Mesothelial cell of epicardium (in vitro differentiated cells): ENCODE results near the gene STK33. TPM values are rescaled to one million over a fixed set of nuclear protein-coding genes. Genes with fewer than 3 reads are reported as not detected.

Experiments used
- DNase-seq, 2 experiments: peaks; one replicate each; pipeline ENCODE4 v3.0.0; 2021; ENCODE audit warnings: low spot score in 2 of 2; ENCODE audit not compliant: unreplicated experiment in 2 of 2
- H3K27ac Mint-ChIP-seq: 2 replicates; pipeline ENCODE4 v1.8.0; 2021; ENCODE audit warnings: mixed read lengths
- H3K27me3 Mint-ChIP-seq: 2 replicates; pipeline ENCODE4 v1.8.0; 2021; ENCODE audit warnings: low read depth, mixed read lengths
- H3K36me3 Mint-ChIP-seq: 2 replicates; pipeline ENCODE4 v1.8.0; 2021; ENCODE audit warnings: mixed read lengths
- H3K4me1 Mint-ChIP-seq: 2 replicates; pipeline ENCODE4 v1.8.0; 2021; ENCODE audit warnings: mixed read lengths
- H3K4me3 Mint-ChIP-seq: 2 replicates; pipeline ENCODE4 v1.8.0; 2021; ENCODE audit warnings: mild to moderate bottlenecking, moderate library complexity, mixed read lengths
- H3K9me3 Mint-ChIP-seq: 2 replicates; pipeline ENCODE4 v1.8.0; 2021; ENCODE audit warnings: mixed read lengths
- CTCF ChIP-seq: fragments of 200-600 bp; sonication (generic); IDR thresholded peaks from one replicate; pipeline ENCODE4 v1.5.0; 2021; ENCODE audit warnings: antibody characterized with exemption; ENCODE audit not compliant: unreplicated experiment
- total RNA-seq: library from RNA; stranded (reverse); gene quantifications from 3 replicates; pipeline ENCODE4 v1.2.1, GENCODE V29; 2021

Gene STK33
- total RNA-seq, 1 donor from 2014 or later: 12.2 TPM

GRCh38 chr11:8581300-8581699 is 12.7 kb downstream of the STK33 start:
- Mint-ChIP-seq H3K36me3 (peaks cover 3% of the 10 kb centered on the region), H3K4me1 (peaks cover 4% of the 10 kb centered on the region), H3K27me3 (no peaks in the 10 kb centered on the region), H3K27ac (no peak overlapping the region), H3K9me3 (peaks cover 16% of the 10 kb centered on the region), H3K4me3 (no peak overlapping the region)
- no peak for DNase-seq
- TF ChIP-seq CTCF: no peak

DNA sequence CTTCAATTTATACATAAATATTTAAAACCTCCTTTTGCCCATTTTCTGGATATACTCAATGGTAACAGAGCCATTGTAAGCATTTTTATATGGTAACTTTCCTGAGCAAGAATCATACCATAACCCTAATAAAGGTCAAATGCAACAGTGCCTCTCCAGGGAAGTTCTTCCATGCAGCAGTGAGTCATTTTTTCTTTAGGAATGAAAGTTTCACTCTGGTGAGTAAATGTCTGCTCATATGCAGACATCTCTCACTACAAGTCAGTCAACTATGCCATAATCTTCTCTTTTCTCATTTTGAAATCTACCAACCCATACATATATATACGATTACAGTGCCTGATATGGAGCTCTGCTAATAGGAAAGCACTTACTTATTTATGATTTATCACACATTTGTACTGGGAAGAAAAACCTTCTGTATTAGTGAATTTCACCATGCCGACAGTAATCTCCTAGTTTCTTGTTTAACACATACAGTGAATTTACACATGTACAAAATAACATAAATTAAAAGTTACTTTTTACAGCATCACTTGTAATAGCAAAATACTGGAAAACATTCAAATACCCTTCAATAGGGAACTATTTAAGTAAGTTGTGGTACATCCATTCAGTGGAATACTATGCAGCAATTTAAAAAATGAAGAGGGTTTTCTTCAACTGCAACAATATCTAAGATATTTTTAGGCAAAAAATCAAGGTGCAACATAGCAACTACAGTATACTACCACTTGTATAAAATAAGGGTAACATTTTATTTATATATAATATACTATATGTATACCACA is 16.0 kb downstream of the STK33 start:
- TF ChIP-seq CTCF: no peak
- Mint-ChIP-seq H3K9me3 (peaks cover 16% of the 10 kb centered on the region), H3K36me3 (peaks cover 3% of the 10 kb centered on the region), H3K4me1 (no peaks in the 10 kb centered on the region), H3K27me3 (no peaks in the 10 kb centered on the region), H3K27ac (no peak overlapping the region), H3K4me3 (no peak overlapping the region)
- no peak for DNase-seq

- Mint-ChIP-seq H3K4me1 (no peaks in the 10 kb centered on the region), H3K9me3 (peaks cover 11% of the 10 kb centered on the region), H3K27me3 (no peaks in the 10 kb centered on the region), H3K4me3 (no peak overlapping the region), H3K36me3 (peaks cover 3% of the 10 kb centered on the region), H3K27ac (no peak overlapping the region)
- TF ChIP-seq CTCF: no peak
- no peak for DNase-seq
These were observed 19.2 kb downstream of the STK33 start for GRCh38 chr11:8574798-8575197.

GRCh38 chr11:8573777-8574176 is 20.3 kb downstream of the STK33 start:
- DNase-seq: no peak
- peaks cover 3% of the 10 kb centered on the region for H3K36me3 Mint-ChIP-seq
- H3K4me3 Mint-ChIP-seq: no peak overlapping the region
- TF ChIP-seq CTCF: no peak
- no peaks in the 10 kb centered on the region for H3K4me1 Mint-ChIP-seq
- H3K27ac Mint-ChIP-seq: no peak overlapping the region
- H3K27me3 Mint-ChIP-seq: peaks cover 7% of the 10 kb centered on the region
- peaks cover 5% of the 10 kb centered on the region for H3K9me3 Mint-ChIP-seq

DNA sequence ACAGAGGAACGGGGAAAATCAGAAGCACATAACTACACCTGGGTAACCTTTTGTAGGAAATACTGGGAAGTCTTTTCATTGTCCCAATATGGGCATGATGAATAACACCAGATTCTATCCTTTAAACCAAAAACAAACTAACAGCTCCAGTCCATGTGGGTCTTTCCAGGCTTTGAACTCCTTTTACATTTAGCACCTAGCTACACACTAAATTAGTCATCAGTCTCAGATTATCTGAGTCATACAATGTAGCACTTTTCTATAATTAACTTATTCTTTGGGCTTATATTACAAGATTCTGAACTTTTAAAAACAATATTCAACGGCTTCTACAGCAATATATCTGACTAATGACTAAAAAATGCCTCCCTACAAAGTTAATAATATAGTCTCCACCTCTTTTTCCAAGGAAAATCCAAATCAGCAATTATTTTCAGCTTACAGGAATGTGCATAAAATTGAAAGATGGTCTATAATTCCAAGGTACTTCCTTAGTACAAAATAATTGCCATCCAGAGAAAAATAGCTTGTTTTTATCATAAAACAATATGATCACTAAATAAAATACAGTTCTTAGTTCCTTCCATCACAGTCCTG is 26.3 kb downstream of the STK33 start:
- no peaks in the 10 kb centered on the region for H3K36me3 Mint-ChIP-seq
- no peak overlapping the region for H3K4me3 Mint-ChIP-seq
- peaks cover 8% of the 10 kb centered on the region for H3K27me3 Mint-ChIP-seq
- H3K9me3 Mint-ChIP-seq: no peaks in the 10 kb centered on the region
- no peak for TF ChIP-seq CTCF
- no peak overlapping the region for H3K27ac Mint-ChIP-seq
- H3K4me1 Mint-ChIP-seq: peaks cover 15% of the 10 kb centered on the region
- no peak for DNase-seq
